ENCODE measurements around the gene NEK2.

NEK2 gene

GRCh38 chr1:211643324-211644212 lies 31.9 kb downstream of the NEK2 start:
- H3K27me3 ChIP-seq: no peaks in the 10 kb centered on the region
- H3K9me3 ChIP-seq: no peaks in the 10 kb centered on the region
- H3K36me3 ChIP-seq: no peaks in the 10 kb centered on the region
- no peak for TF ChIP-seq CTCF (IDR thresholded peaks at IDR 0.05; ENCODE audit: low read depth, low read length)
- H3K4me3 ChIP-seq (ENCODE audit: low read depth, low read length): peak overlapping the region; percentile 56
- peaks cover 6% of the 10 kb centered on the region for H3K4me1 ChIP-seq
- peak; percentile 72 for DNase-seq

GRCh38 chr1:211642870-211643269 lies 32.6 kb downstream of the NEK2 start:
- no peak for TF ChIP-seq CTCF (IDR thresholded peaks at IDR 0.05; ENCODE audit: low read depth, low read length)
- DNase-seq: no peak
- Histone ChIP-seq H3K9me3 (no peaks in the 10 kb centered on the region), H3K4me1 (peaks cover 6% of the 10 kb centered on the region), H3K36me3 (no peaks in the 10 kb centered on the region), H3K27me3 (no peaks in the 10 kb centered on the region), H3K4me3 (ENCODE audit: low read depth, low read length) (no peak overlapping the region)

- no peak for TF ChIP-seq CTCF (IDR thresholded peaks at IDR 0.05; ENCODE audit: low read depth, low read length)
- Histone ChIP-seq H3K4me3 (ENCODE audit: low read depth, low read length) (no peak overlapping the region), H3K9me3 (no peaks in the 10 kb centered on the region), H3K36me3 (no peaks in the 10 kb centered on the region), H3K4me1 (peaks cover 6% of the 10 kb centered on the region), H3K27me3 (no peaks in the 10 kb centered on the region)
- DNase-seq: no peak
Observed at GRCh38 chr1:211641942-211642341, 33.5 kb downstream of the NEK2 start.

- no peaks in the 10 kb centered on the region for H3K9me3 ChIP-seq
- H3K4me1 ChIP-seq: peaks cover 6% of the 10 kb centered on the region
- TF ChIP-seq CTCF (IDR thresholded peaks at IDR 0.05; ENCODE audit: low read depth, low read length): no peak
- no peaks in the 10 kb centered on the region for H3K27me3 ChIP-seq
- H3K4me3 ChIP-seq (ENCODE audit: low read depth, low read length): no peak overlapping the region
- no peaks in the 10 kb centered on the region for H3K36me3 ChIP-seq
- DNase-seq: no peak
Observed at GRCh38 chr1:211641044-211641800, 34.2 kb downstream of the NEK2 start.

- Histone ChIP-seq H3K4me3 (ENCODE audit: low read depth, low read length) (no peak overlapping the region), H3K9me3 (no peaks in the 10 kb centered on the region), H3K36me3 (no peaks in the 10 kb centered on the region), H3K4me1 (peaks cover 6% of the 10 kb centered on the region), H3K27me3 (no peaks in the 10 kb centered on the region)
- TF ChIP-seq CTCF (IDR thresholded peaks at IDR 0.05; ENCODE audit: low read depth, low read length): no peak
- DNase-seq: no peak
Observed at GRCh38 chr1:211640301-211640630, 35.2 kb downstream of the NEK2 start.

Measured in BE2C (cell line).